B cell (primary cell): ENCODE measurements around the gene SLC2A10. TPM values are rescaled to one million over a fixed set of nuclear protein-coding genes. Genes with fewer than 3 reads are reported as not detected.

Source experiments
- ATAC-seq: fragments of 200-7000 bp; cut with Tn5 transposase; one replicate; pipeline ENCODE4 v1.10.0; 2021; ENCODE audit warnings: low read depth, mild to moderate bottlenecking, moderate number of reproducible peaks, moderate library complexity
- CTCF ChIA-PET: fragments of 350-600 bp; sonication (Branson Sonifier 250); formaldehyde crosslinking; loops from one replicate; lab custom pipeline; 2021; ENCODE audit warnings: antibody characterized with exemption, inconsistent platforms; lab: Charles Lee
- POLR2A ChIA-PET: fragments of 350-600 bp; sonication (Branson Sonifier 250); formaldehyde crosslinking; loops from one replicate; lab custom pipeline; 2021; ENCODE audit warnings: antibody characterized with exemption; lab: Charles Lee
- DNase-seq: peaks from one replicate; pipeline ENCODE4 v3.0.0; 2013
- H2AFZ ChIP-seq: 2 replicates; pipeline ENCODE4 v1.6.1; 2012; ENCODE audit warnings: mild to moderate bottlenecking, low read depth, low read length; ENCODE audit not compliant: insufficient read depth, poor library complexity, severe bottlenecking
- H3K27ac ChIP-seq, 2 donors: 1 replicate in 1 of 2; 2 replicates in 1 of 2; pipeline ENCODE4 v1.5.1; 2012 to 2013; ENCODE audit warnings: low read length in 2 of 2, mild to moderate bottlenecking in 2 of 2, moderate library complexity in 1 of 2
- H3K27me3 ChIP-seq, 4 experiments: fragments of 200-600 bp in 1 of 4; sonication (generic) in 1 of 4; replicated peaks in 1 of 4; 1 replicate in 2 of 4; 2 replicates in 2 of 4; pipeline versions ENCODE4 v1.6.1 to v1.7.0; 2013 to 2016; ENCODE audit warnings: low read length in 3 of 4, mild to moderate bottlenecking in 2 of 4, mixed read lengths in 1 of 4, moderate library complexity in 1 of 4; ENCODE audit not compliant: insufficient read depth in 4 of 4, control insufficient read depth in 3 of 4; ENCODE audit errors: control extremely low read depth in 1 of 4
- H3K36me3 ChIP-seq, 2 experiments: replicated peaks in 1 of 2; 1 replicate in 1 of 2; 2 replicates in 1 of 2; pipeline versions ENCODE4 v1.6.1 to v1.7.1; 2013; ENCODE audit warnings: low read length in 1 of 2; ENCODE audit not compliant: insufficient read depth in 2 of 2, control insufficient read depth in 1 of 2; ENCODE audit errors: control extremely low read depth in 1 of 2, extremely low read depth in 1 of 2
- H3K4me1 ChIP-seq, 2 donors: fragments of 200-600 bp in 1 of 2; sonication (generic) in 1 of 2; 1 replicate in 1 of 2; 2 replicates in 1 of 2; pipeline versions ENCODE4 v1.5.1 to v1.6.1; 2013 to 2017; ENCODE audit warnings: low read length in 2 of 2; ENCODE audit not compliant: control insufficient read depth in 2 of 2, insufficient read depth in 2 of 2
- H3K4me2 ChIP-seq: replicated peaks from 2 replicates; pipeline ENCODE3; 2012; ENCODE audit warnings: mild to moderate bottlenecking, low read depth, low read length; ENCODE audit not compliant: poor library complexity, severe bottlenecking
- H3K4me3 ChIP-seq, 5 experiments: fragments of 200-600 bp in 1 of 5; sonication (generic) in 1 of 5; 1 replicate in 3 of 5; 2 replicates in 2 of 5; pipeline versions ENCODE4 v1.5.1 to v1.7.0; 2011 to 2016; ENCODE audit warnings: low read length in 4 of 5, mild to moderate bottlenecking in 4 of 5, low read depth in 2 of 5, control low read depth in 1 of 5, moderate library complexity in 1 of 5; ENCODE audit not compliant: insufficient read depth in 1 of 5; ENCODE audit errors: control extremely low read depth in 1 of 5, extremely low read depth in 1 of 5
- H3K79me2 ChIP-seq: fragments of 200-600 bp; sonication (generic); one replicate; pipeline ENCODE4 v1.6.0; 2016; ENCODE audit warnings: low read length; ENCODE audit not compliant: control insufficient read depth, insufficient read depth
- H3K9ac ChIP-seq: fragments of 200-600 bp; sonication (generic); 2 replicates; pipeline ENCODE4 v1.6.1; 2017; ENCODE audit warnings: mild to moderate bottlenecking, low read length, moderate library complexity
- H3K9me3 ChIP-seq, 3 donors: one replicate each; pipeline versions ENCODE4 v1.6.1 to v1.7.1; 2013; ENCODE audit warnings: low read length in 2 of 3; ENCODE audit not compliant: control insufficient read depth in 2 of 3, insufficient read depth in 1 of 3; ENCODE audit errors: control extremely low read depth in 1 of 3
- H4K20me1 ChIP-seq: 2 replicates; pipeline ENCODE4 v1.6.0; 2012; ENCODE audit warnings: mild to moderate bottlenecking, low read length; ENCODE audit not compliant: insufficient read depth, control insufficient read depth, poor library complexity, severe bottlenecking
- H3K27ac Mint-ChIP-seq: one replicate; pipeline ENCODE4 v1.8.0; 2021; ENCODE audit warnings: mixed read lengths
- H3K27me3 Mint-ChIP-seq: one replicate; pipeline ENCODE4 v1.8.0; 2021; ENCODE audit warnings: mixed read lengths
- H3K4me1 Mint-ChIP-seq: one replicate; pipeline ENCODE4 v1.8.0; 2021; ENCODE audit warnings: mixed read lengths
- H3K4me3 Mint-ChIP-seq: one replicate; pipeline ENCODE4 v1.8.0; 2021; ENCODE audit warnings: mixed read lengths
- H3K9me3 Mint-ChIP-seq: one replicate; pipeline ENCODE4 v1.8.0; 2022; ENCODE audit warnings: mixed read lengths; ENCODE audit not compliant: insufficient read depth
- EZH2 ChIP-seq: IDR thresholded peaks from 2 replicates; pipeline ENCODE4 v1.6.1; 2012; ENCODE audit warnings: borderline replicate concordance, low read depth, mild to moderate bottlenecking, moderate library complexity, low read length; ENCODE audit not compliant: insufficient read depth, poor library complexity, severe bottlenecking
- WGBS: methylation state at CpG from one replicate; pipeline ENCODE4 v1.1.5; 2013; ENCODE audit warnings: missing lambda C conversion rate; ENCODE audit not compliant: insufficient coverage; 5-methylcytosine and 5-hydroxymethylcytosine counted together
- intact Hi-C: fragments of 100-400 bp; cut with micrococcal nuclease; formaldehyde crosslinking; loops from one replicate; pipeline ENCODE4 v1.10.0; 2022
- polyA plus RNA-seq: library from polyadenylated mRNA; depleted of rRNA; stranded (reverse); fragments of >200 nt; gene quantifications from 2 replicates; pipeline ENCODE4 v1.2.3, GENCODE V29; 2012
- total RNA-seq, 2 donors: library from RNA; stranded (reverse); fragments of 120-200 nt in 1 of 2; gene quantifications; 1 replicate in 1 of 2; 2 replicates in 1 of 2; pipeline versions ENCODE4 v1.2.3 to v1.2.4, GENCODE V29; 2013 to 2022
- TF ChIP-seq, protein P1 (sequence below): fragments of 200-600 bp; IDR thresholded peaks from one replicate; pipeline ENCODE4 v1.8.0; 2022; ENCODE audit warnings: antibody characterized with exemption, mild to moderate bottlenecking

Gene SLC2A10
- total and polyA plus RNA-seq, 2 donors (not counting 1 experiment from before 2014, with no cell fraction given) = not detected

DNA sequence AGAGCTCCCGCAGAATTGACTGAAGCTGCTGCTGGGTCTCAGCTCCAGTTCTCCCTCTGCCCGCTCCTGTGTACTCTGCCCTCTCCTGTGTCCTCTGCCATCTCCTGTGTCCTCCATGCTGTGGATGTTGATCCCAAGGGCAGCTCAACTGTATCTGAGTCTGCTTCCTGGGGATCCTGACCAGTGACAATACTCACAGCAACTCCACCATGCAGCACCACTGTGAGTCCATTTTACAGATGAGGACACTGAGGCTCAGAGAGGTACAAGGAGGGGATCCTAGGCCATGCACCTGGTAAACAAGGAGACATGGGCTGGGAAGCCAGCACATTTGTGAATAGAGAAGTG, 28.8 kb upstream of the SLC2A10 start:
- Histone ChIP-seq H3K9me3 (no peaks in the 10 kb centered on the region), H3K4me2 (no peak overlapping the region), H3K27me3 (no peaks in the 10 kb centered on the region), H2AFZ (no peak overlapping the region), H3K9ac (no peak overlapping the region), H3K79me2 (peaks cover 15% of the 10 kb centered on the region), H3K27ac (no peak overlapping the region), H4K20me1 (peaks cover 52% of the 10 kb centered on the region), H3K4me3 (no peak overlapping the region), H3K4me1 (peaks cover 7 to 10% of the 10 kb centered on the region in 2 donors), H3K36me3 (peaks cover 6 to 17% of the 10 kb centered on the region in 2 experiments)
- 100% methylated on average over 2 of the region's 2 CpGs for WGBS
- no peaks in the 10 kb centered on the region for H3K27me3 Mint-ChIP-seq
- ChIA-PET CTCF (interaction anchor here (0.8 to 5.4 kb wide), 13 partner anchors 9 to 547 kb away, joined by 3 to 49 read pairs (median 5); partner anchors contain the start of genes OCSTAMP and TP53RK), POLR2A (interaction anchor here (1.1 kb wide), 1 partner anchor 159 kb away, joined by 5 read pairs; no protein-coding TSS in a partner anchor)
- peaks cover 28% of the 10 kb centered on the region for H3K4me1 Mint-ChIP-seq
- intact Hi-C loops = loop anchor here (10.0 kb wide), 1 partner anchor 886 kb away; the partner anchor contains the start of genes DNTTIP1 and WFDC3
- no peak overlapping the region for H3K4me3 Mint-ChIP-seq
- DNase-seq (no peak), ATAC-seq (no peak)
- H3K27ac Mint-ChIP-seq = no peak overlapping the region
- H3K9me3 Mint-ChIP-seq = no peaks in the 10 kb centered on the region
- TF ChIP-seq EZH2 = no peak
- TF ChIP-seq, protein P1, sequence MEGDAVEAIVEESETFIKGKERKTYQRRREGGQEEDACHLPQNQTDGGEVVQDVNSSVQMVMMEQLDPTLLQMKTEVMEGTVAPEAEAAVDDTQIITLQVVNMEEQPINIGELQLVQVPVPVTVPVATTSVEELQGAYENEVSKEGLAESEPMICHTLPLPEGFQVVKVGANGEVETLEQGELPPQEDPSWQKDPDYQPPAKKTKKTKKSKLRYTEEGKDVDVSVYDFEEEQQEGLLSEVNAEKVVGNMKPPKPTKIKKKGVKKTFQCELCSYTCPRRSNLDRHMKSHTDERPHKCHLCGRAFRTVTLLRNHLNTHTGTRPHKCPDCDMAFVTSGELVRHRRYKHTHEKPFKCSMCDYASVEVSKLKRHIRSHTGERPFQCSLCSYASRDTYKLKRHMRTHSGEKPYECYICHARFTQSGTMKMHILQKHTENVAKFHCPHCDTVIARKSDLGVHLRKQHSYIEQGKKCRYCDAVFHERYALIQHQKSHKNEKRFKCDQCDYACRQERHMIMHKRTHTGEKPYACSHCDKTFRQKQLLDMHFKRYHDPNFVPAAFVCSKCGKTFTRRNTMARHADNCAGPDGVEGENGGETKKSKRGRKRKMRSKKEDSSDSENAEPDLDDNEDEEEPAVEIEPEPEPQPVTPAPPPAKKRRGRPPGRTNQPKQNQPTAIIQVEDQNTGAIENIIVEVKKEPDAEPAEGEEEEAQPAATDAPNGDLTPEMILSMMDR = no peak

DNA sequence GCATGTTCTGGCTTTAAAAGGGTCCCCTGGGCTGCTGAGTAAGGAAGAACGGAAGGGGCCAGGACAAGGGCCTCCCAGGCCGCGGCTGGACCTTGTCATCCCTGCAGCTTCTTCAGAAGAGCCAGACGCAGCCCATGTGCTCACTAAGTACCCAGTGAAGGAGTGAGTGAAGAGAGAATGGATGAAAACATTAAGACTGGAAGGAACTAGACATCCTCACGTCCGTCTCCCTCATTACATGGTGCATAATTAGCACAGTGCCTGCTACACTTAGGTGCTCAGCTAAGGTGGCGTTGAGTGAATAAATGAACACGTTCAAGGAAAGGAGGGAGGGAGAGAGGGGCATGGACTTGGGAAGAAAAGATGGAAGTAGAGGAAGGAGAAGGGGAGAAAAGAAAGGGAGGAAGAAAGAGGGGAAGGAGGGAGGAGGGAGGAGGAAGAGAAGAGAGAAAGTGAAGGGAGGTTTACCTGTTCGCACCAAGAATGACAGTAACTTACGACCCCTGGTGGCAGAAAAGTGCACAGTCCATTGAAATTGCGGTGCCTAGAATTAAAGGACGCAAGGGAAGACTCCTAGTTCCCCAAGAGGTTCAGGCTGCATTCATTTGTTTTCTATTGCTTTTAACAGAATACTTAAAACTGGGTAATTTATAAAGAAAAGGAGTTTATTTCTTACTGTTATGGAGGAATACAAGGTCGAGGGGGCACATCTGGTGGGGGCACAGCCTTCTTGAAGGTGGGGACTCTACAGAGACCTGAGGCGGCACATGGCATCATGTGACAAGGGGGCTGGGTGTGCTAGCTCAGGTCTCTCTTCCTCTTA, 28.2 kb upstream of the SLC2A10 start:
- DNase-seq = peak; percentile 77
- Mint-ChIP-seq H3K9me3 (no peaks in the 10 kb centered on the region), H3K4me3 (no peak overlapping the region), H3K4me1 (peaks cover 32% of the 10 kb centered on the region), H3K27ac (no peak overlapping the region), H3K27me3 (no peaks in the 10 kb centered on the region)
- Histone ChIP-seq H3K27ac (no peak overlapping the region), H4K20me1 (peaks cover 56% of the 10 kb centered on the region), H3K9ac (no peak overlapping the region), H2AFZ (no peak overlapping the region), H3K27me3 (no peaks in the 10 kb centered on the region), H3K79me2 (peaks cover 21% of the 10 kb centered on the region), H3K9me3 (no peaks in the 10 kb centered on the region), H3K4me1 (peaks cover 7 to 10% of the 10 kb centered on the region in 2 donors), H3K4me3 (no peak overlapping the region), H3K36me3 (peaks cover 8 to 22% of the 10 kb centered on the region in 2 experiments), H3K4me2 (peak overlapping the region; percentile 39)
- intact Hi-C loops = loop anchor here (10.0 kb wide), 1 partner anchor 886 kb away; the partner anchor contains the start of genes DNTTIP1 and WFDC3
- ATAC-seq = peak; percentile 77
- ChIA-PET POLR2A (interaction anchor here (1.1 kb wide), 1 partner anchor 160 kb away, joined by 5 read pairs; no protein-coding TSS in a partner anchor), CTCF (interaction anchor here (0.8 to 5.4 kb wide), 14 partner anchors 9 to 548 kb away, joined by 3 to 49 read pairs (median 4); partner anchors contain the start of genes OCSTAMP and TP53RK)
- no peak for TF ChIP-seq EZH2
- TF ChIP-seq, protein P1 = peak; percentile 91
- WGBS = 47% methylated on average over 10 of the region's 14 CpGs
